Esophagus squamous epithelium (tissue), 5 donors: Measurements from ENCODE around the gene NMS. TPM values are rescaled to one million over a fixed set of nuclear protein-coding genes. Genes with fewer than 3 reads are reported as not detected.

ENCODE experiments used
- DNase-seq: peaks from one replicate; lab custom pipeline; 2025; lab: John Stamatoyannopoulos, UW
- H3K27ac ChIP-seq, 4 donors: fragments of 200-600 bp; sonication (generic); one replicate each; pipeline ENCODE4 v1.5.1; 2016 to 2019; ENCODE audit warnings: mild to moderate bottlenecking in 1 of 4
- H3K27me3 ChIP-seq, 4 donors: fragments of 200-600 bp; sonication (generic); 1 replicate in 3 of 4; 2 replicates in 1 of 4; pipeline versions ENCODE4 v1.5.1 to v1.6.0; 2017 to 2021; ENCODE audit warnings: antibody characterized with exemption in 1 of 4
- H3K36me3 ChIP-seq, 3 donors: fragments of 200-600 bp; sonication (generic); one replicate each; pipeline ENCODE4 v1.5.1; 2016 to 2019
- H3K4me1 ChIP-seq, 3 donors: fragments of 200-600 bp; sonication (generic); one replicate each; pipeline ENCODE4 v1.5.1; 2017 to 2019
- H3K4me3 ChIP-seq, 4 donors: fragments of 200-600 bp; sonication (generic); 1 replicate in 3 of 4; 2 replicates in 1 of 4; pipeline ENCODE4 v1.5.1; 2016 to 2019; ENCODE audit warnings: mild to moderate bottlenecking in 2 of 4, moderate library complexity in 1 of 4
- H3K9me3 ChIP-seq, 3 donors: fragments of 200-600 bp; sonication (generic); one replicate each; pipeline ENCODE4 v1.5.1; 2016 to 2019
- POLR2A ChIP-seq, 4 donors: fragments of 450-650 bp; IDR thresholded peaks; one replicate each; pipeline ENCODE4 v1.6.1; 2017; ENCODE audit warnings: antibody characterized with exemption in 4 of 4, mild to moderate bottlenecking in 4 of 4, moderate library complexity in 3 of 4
- WGBS, 2 donors: methylation state at CpG; one replicate each; pipeline ENCODE4 v1.1.5; 2018; 5-methylcytosine and 5-hydroxymethylcytosine counted together
- intact Hi-C: fragments of 100-400 bp; cut with DNase I; formaldehyde crosslinking; loops from one replicate; pipeline ENCODE4 v1.15.0; 2022
- total RNA-seq, 4 donors: library from RNA; depleted of rRNA; stranded (reverse); fragments of >200 nt; gene quantifications; one replicate each; pipeline ENCODE4 v1.1.0, GENCODE V29; 2016
- TF ChIP-seq, protein P1 (sequence below), 6 experiments: fragments of 450-650 bp in 4 of 6; fragments of 200-600 bp in 2 of 6; sonication (generic) in 2 of 6; IDR thresholded peaks; one replicate each; pipeline ENCODE4 v1.5.1; 2016 to 2019; ENCODE audit warnings: antibody characterized with exemption in 6 of 6, mild to moderate bottlenecking in 4 of 6, moderate library complexity in 4 of 6
- donor health status: DM: yes; HTN: yes; CAD: no.

Gene NMS
- total RNA-seq, 4 donors from 2014 or later, result not detected

DNA sequence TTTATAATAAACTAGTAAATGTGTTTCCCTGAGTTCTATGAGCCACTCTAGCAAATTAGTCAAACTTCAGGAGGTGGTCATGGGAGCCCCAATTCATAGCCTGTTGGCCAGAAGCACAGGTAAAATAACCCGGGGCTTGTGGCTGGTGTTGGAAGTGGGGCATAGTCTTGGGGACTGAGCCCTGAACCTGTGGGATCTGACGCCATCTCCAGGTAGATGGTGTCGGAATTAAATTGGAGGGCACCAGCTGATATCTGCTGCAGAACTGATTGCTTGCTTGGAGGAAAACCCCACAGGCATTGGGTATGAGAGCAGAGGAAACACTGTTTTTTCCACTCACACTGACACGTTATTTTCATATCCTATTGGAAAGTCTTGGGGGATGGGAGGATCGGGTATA is 14.1 kb downstream of the NMS start:
- DNase-seq, result no peak
- H3K4me3 ChIP-seq, result no peak overlapping the region
- no peaks in the 10 kb centered on the region for H3K4me1 ChIP-seq
- no peaks in the 10 kb centered on the region for H3K27me3 ChIP-seq
- WGBS, 2 donors, result 68 to 74% methylated on average over 5 of the region's 5 CpGs
- no peaks in the 10 kb centered on the region for H3K36me3 ChIP-seq
- intact Hi-C loops, result no loop called here
- no peak overlapping the region for H3K27ac ChIP-seq
- no peaks in the 10 kb centered on the region for H3K9me3 ChIP-seq
- TF ChIP-seq, protein P1, sequence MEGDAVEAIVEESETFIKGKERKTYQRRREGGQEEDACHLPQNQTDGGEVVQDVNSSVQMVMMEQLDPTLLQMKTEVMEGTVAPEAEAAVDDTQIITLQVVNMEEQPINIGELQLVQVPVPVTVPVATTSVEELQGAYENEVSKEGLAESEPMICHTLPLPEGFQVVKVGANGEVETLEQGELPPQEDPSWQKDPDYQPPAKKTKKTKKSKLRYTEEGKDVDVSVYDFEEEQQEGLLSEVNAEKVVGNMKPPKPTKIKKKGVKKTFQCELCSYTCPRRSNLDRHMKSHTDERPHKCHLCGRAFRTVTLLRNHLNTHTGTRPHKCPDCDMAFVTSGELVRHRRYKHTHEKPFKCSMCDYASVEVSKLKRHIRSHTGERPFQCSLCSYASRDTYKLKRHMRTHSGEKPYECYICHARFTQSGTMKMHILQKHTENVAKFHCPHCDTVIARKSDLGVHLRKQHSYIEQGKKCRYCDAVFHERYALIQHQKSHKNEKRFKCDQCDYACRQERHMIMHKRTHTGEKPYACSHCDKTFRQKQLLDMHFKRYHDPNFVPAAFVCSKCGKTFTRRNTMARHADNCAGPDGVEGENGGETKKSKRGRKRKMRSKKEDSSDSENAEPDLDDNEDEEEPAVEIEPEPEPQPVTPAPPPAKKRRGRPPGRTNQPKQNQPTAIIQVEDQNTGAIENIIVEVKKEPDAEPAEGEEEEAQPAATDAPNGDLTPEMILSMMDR (IDR thresholded peaks at IDR 0.05), result no peak
- TF ChIP-seq POLR2A (IDR thresholded peaks at IDR 0.05), result no peak

- TF ChIP-seq, protein P1 (IDR thresholded peaks at IDR 0.05), result no peak
- TF ChIP-seq POLR2A (IDR thresholded peaks at IDR 0.05), result no peak
- Histone ChIP-seq H3K27me3 (no peaks in the 10 kb centered on the region), H3K4me1 (no peaks in the 10 kb centered on the region), H3K9me3 (no peaks in the 10 kb centered on the region), H3K36me3 (no peaks in the 10 kb centered on the region), H3K4me3 (no peak overlapping the region), H3K27ac (no peak overlapping the region)
- intact Hi-C loops, result no loop called here
- 74 to 78% methylated on average over 2 of the region's 2 CpGs for WGBS, 2 donors
- no peak for DNase-seq
Observed at GRCh38 chr2:100485396-100485795, 15.1 kb downstream of the NMS start.

DNA sequence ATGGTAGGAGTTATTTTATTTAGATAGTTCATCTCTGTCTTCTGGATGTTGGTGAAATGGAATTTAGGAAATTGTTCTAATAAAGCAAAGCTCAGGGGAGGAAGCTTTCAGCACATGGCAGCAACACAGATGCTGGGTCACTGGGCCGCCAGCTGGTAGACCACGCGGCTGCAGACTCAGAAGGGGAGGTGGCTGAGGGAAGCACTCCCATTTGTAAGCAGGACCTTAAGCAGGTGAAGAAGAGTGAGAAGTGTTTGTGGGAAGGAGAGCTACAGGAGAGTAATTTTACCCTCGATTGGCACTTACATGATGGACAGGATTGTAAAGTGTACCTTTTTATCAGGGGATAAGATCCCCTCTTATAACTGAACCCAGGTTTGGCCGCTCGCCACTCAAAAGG is 24.4 kb downstream of the NMS start:
- H3K27me3 ChIP-seq, result no peaks in the 10 kb centered on the region
- WGBS, 2 donors, result 62 to 63% methylated on average over 5 to 6 of the region's 6 CpGs
- no peaks in the 10 kb centered on the region for H3K36me3 ChIP-seq
- H3K4me1 ChIP-seq, result no peaks in the 10 kb centered on the region
- TF ChIP-seq POLR2A (IDR thresholded peaks at IDR 0.05), result no peak
- TF ChIP-seq, protein P1 (IDR thresholded peaks at IDR 0.05), result no peak
- no peaks in the 10 kb centered on the region for H3K9me3 ChIP-seq
- intact Hi-C loops, result no loop called here
- no peak for DNase-seq
- no peak overlapping the region for H3K27ac ChIP-seq
- H3K4me3 ChIP-seq, result no peak overlapping the region

GRCh38 chr2:100502782-100503181 is 32.5 kb downstream of the NMS start:
- intact Hi-C loops, result no loop called here
- H3K27me3 ChIP-seq, result no peaks in the 10 kb centered on the region
- no peaks in the 10 kb centered on the region for H3K36me3 ChIP-seq
- no peak for TF ChIP-seq POLR2A (IDR thresholded peaks at IDR 0.05)
- TF ChIP-seq, protein P1 (IDR thresholded peaks at IDR 0.05), result no peak
- no peaks in the 10 kb centered on the region for H3K4me1 ChIP-seq
- no peak overlapping the region for H3K4me3 ChIP-seq
- WGBS, 2 donors, result 65 to 68% methylated on average over 2 of the region's 2 CpGs
- no peaks in the 10 kb centered on the region for H3K9me3 ChIP-seq
- DNase-seq, result no peak
- H3K27ac ChIP-seq, result no peak overlapping the region

DNA sequence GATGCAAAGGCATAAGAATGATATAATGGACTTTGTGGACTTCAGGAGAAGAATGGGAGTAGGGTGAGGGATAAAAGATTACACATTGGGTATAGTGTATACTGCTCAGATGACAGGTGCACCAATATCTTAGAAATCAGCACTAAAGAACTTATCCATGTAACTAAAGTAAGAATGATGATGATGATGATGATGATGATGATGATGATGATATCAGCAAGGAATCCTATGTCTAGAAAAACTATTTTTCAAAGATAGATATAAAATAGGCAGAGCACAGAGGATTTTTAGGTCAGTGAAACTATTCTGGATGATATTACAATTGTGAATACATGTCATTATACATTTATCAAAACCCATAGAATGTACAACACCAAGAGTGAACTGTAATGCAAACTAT is 34.3 kb downstream of the NMS start:
- no peaks in the 10 kb centered on the region for H3K36me3 ChIP-seq
- H3K27ac ChIP-seq, result no peak overlapping the region
- H3K4me1 ChIP-seq, result no peaks in the 10 kb centered on the region
- TF ChIP-seq POLR2A (IDR thresholded peaks at IDR 0.05), result no peak
- TF ChIP-seq, protein P1 (IDR thresholded peaks at IDR 0.05), result no peak
- intact Hi-C loops, result no loop called here
- no peak overlapping the region for H3K4me3 ChIP-seq
- H3K9me3 ChIP-seq, result no peaks in the 10 kb centered on the region
- no peaks in the 10 kb centered on the region for H3K27me3 ChIP-seq
- DNase-seq, result no peak
